CD8-positive, alpha-beta memory T cell (primary cell): ENCODE results near the gene NLRC5. TPM values are rescaled to one million over a fixed set of nuclear protein-coding genes. Genes with fewer than 3 reads are reported as not detected.

Source experiments
- CTCF ChIA-PET: fragments of 350-600 bp; sonication (Branson Sonifier 250); formaldehyde crosslinking; loops from one replicate; lab custom pipeline; 2021; ENCODE audit warnings: antibody characterized with exemption; lab: Charles Lee
- POLR2A ChIA-PET: fragments of 350-600 bp; sonication (Branson Sonifier 250); formaldehyde crosslinking; loops from one replicate; lab custom pipeline; 2021; ENCODE audit warnings: antibody characterized with exemption; lab: Charles Lee
- DNase-seq, 5 donors: peaks; one replicate each; pipeline versions ENCODE4 v3.0.0 to v3.0.0-alpha.2; 2020 to 2022; ENCODE audit warnings: mixed read lengths in 1 of 5
- H3K27ac ChIP-seq: one replicate; pipeline ENCODE4 v1.7.0; 2013; ENCODE audit warnings: low read depth, mild to moderate bottlenecking, low read length, moderate library complexity
- H3K27me3 ChIP-seq: 2 replicates; pipeline ENCODE4 v1.7.0; 2013; ENCODE audit warnings: low read length, mild to moderate bottlenecking; ENCODE audit not compliant: insufficient read depth, poor library complexity, severe bottlenecking
- H3K36me3 ChIP-seq: 2 replicates; pipeline ENCODE4 v1.7.0; 2013; ENCODE audit warnings: mild to moderate bottlenecking, low read length, moderate library complexity; ENCODE audit not compliant: insufficient read depth
- H3K4me1 ChIP-seq: 2 replicates; pipeline ENCODE4 v1.7.0; 2013; ENCODE audit warnings: mild to moderate bottlenecking, low read length, moderate library complexity; ENCODE audit not compliant: insufficient read depth
- H3K4me3 ChIP-seq: 2 replicates; pipeline ENCODE4 v1.7.0; 2013; ENCODE audit warnings: mild to moderate bottlenecking, low read length
- H3K9me3 ChIP-seq: 2 replicates; pipeline ENCODE4 v1.7.0; 2013; ENCODE audit warnings: mild to moderate bottlenecking, low read length
- H3K27ac Mint-ChIP-seq, 8 donors: one replicate each; pipeline ENCODE4 v1.8.0; 2020 to 2021; ENCODE audit warnings: mixed read lengths in 8 of 8, mild to moderate bottlenecking in 6 of 8, inconsistent platforms in 3 of 8, moderate library complexity in 3 of 8
- H3K27me3 Mint-ChIP-seq, 2 donors: one replicate each; pipeline ENCODE4 v1.8.0; 2020 to 2021; ENCODE audit warnings: mixed read lengths in 2 of 2, mild to moderate bottlenecking in 1 of 2, moderate library complexity in 1 of 2
- H3K36me3 Mint-ChIP-seq, 3 donors: one replicate each; pipeline ENCODE4 v1.8.0; 2020 to 2021; ENCODE audit warnings: mixed read lengths in 3 of 3, inconsistent platforms in 1 of 3, mild to moderate bottlenecking in 1 of 3
- H3K4me1 Mint-ChIP-seq, 3 donors: one replicate each; pipeline ENCODE4 v1.8.0; 2020 to 2021; ENCODE audit warnings: mixed read lengths in 3 of 3, inconsistent platforms in 1 of 3, mild to moderate bottlenecking in 1 of 3
- H3K4me3 Mint-ChIP-seq, 7 donors: one replicate each; pipeline ENCODE4 v1.8.0; 2020 to 2021; ENCODE audit warnings: mixed read lengths in 7 of 7, mild to moderate bottlenecking in 6 of 7, moderate library complexity in 4 of 7, inconsistent platforms in 2 of 7
- H3K9me3 Mint-ChIP-seq, 5 donors: one replicate each; pipeline ENCODE4 v1.8.0; 2020 to 2022; ENCODE audit warnings: mixed read lengths in 5 of 5, mild to moderate bottlenecking in 3 of 5, moderate library complexity in 2 of 5, inconsistent platforms in 1 of 5
- polyA plus RNA-seq: library from polyadenylated mRNA; unstranded; fragments of 300-500 nt; fragmentation: Illumina TruSeq; gene quantifications from one replicate; pipeline ENCODE4 v1.2.3, GENCODE V29; 2021
- total RNA-seq, 2 experiments: library from RNA; stranded (reverse); gene quantifications; one replicate each; pipeline ENCODE4 v1.2.3, GENCODE V29; 2021

Gene NLRC5
- total and polyA plus RNA-seq, 3 experiments from 2014 or later: 165 to 178 (median 173) TPM

- no peaks in the 10 kb centered on the region for H3K27me3 Mint-ChIP-seq
- CTCF ChIA-PET: interaction anchor here (0.7 to 3.5 kb wide), 45 partner anchors 8 to 333 kb away, joined by 3 to 23 read pairs (median 4); partner anchors contain the start of genes CPNE2, NLRC5, PSME3IP1 and RSPRY1
These were observed 95.0 kb downstream of the NLRC5 start for GRCh38 chr16:57084257-57084770.

GRCh38 chr16:57084996-57085395, 95.6 kb downstream of the NLRC5 start:
- Mint-ChIP-seq H3K4me3 (no peak overlapping the region), H3K27me3 (no peaks in the 10 kb centered on the region), H3K4me1 (peaks cover 12 to 16% (median 14%) of the 10 kb centered on the region in 3 donors), H3K27ac (peak overlapping the region in 4 of 8 donors; percentile 18 to 86 (median 32)), H3K9me3 (no peaks in the 10 kb centered on the region), H3K36me3 (peaks cover 0 to 36% (median 10%) of the 10 kb centered on the region in 3 donors)
- ChIA-PET CTCF (interaction anchor here (0.7 to 3.5 kb wide), 26 partner anchors 8 to 333 kb away, joined by 3 to 23 read pairs (median 4); partner anchors contain the start of genes CPNE2, NLRC5, PSME3IP1 and RSPRY1), POLR2A (interaction anchor here (1.5 kb wide), 1 partner anchor 101 kb away, joined by 4 read pairs; the partner anchor contains the start of genes PSME3IP1 and RSPRY1)
- H3K4me1 ChIP-seq: peaks cover 12% of the 10 kb centered on the region
- no peaks in the 10 kb centered on the region for H3K9me3 ChIP-seq
- no peak overlapping the region for H3K4me3 ChIP-seq
- no peak for DNase-seq
- H3K36me3 ChIP-seq: peaks cover 8% of the 10 kb centered on the region
- no peaks in the 10 kb centered on the region for H3K27me3 ChIP-seq
- H3K27ac ChIP-seq: no peak overlapping the region

More at GRCh38 chr16:57084257-57084770, 95.0 kb downstream of the NLRC5 start:
- DNase-seq: peak; percentile 63 to 85 (median 78)
- no peaks in the 10 kb centered on the region for H3K27me3 ChIP-seq
- H3K4me1 Mint-ChIP-seq: peaks cover 12 to 16% (median 14%) of the 10 kb centered on the region in 3 donors
- peaks cover 14% of the 10 kb centered on the region for H3K36me3 ChIP-seq
- peak overlapping the region; percentile 29 to 96 (median 85) for H3K27ac Mint-ChIP-seq
- peaks cover 12% of the 10 kb centered on the region for H3K4me1 ChIP-seq
- POLR2A ChIA-PET: interaction anchor here (1.5 to 1.6 kb wide), 2 partner anchors 8 to 102 kb away, joined by 4 to 6 read pairs; partner anchors contain the start of genes CPNE2, PSME3IP1 and RSPRY1
- peak overlapping the region; percentile 21 for H3K27ac ChIP-seq
- no peaks in the 10 kb centered on the region for H3K9me3 Mint-ChIP-seq
- H3K4me3 ChIP-seq: no peak overlapping the region
- no peaks in the 10 kb centered on the region for H3K9me3 ChIP-seq
- H3K4me3 Mint-ChIP-seq: peak overlapping the region in 2 of 7 donors; percentile 17 to 76
- H3K36me3 Mint-ChIP-seq: peaks cover 3 to 42% (median 16%) of the 10 kb centered on the region in 3 donors

GRCh38 chr16:57087003-57087402, 97.6 kb downstream of the NLRC5 start:
- H3K27me3 ChIP-seq: no peaks in the 10 kb centered on the region
- peak overlapping the region in 1 of 8 donors; percentile 82 for H3K27ac Mint-ChIP-seq

GRCh38 chr16:57089406-57089805, 100.0 kb downstream of the NLRC5 start:
- no peak overlapping the region for H3K4me3 ChIP-seq
- CTCF ChIA-PET: no interaction called here
- H3K27ac ChIP-seq: no peak overlapping the region
- no peaks in the 10 kb centered on the region for H3K9me3 ChIP-seq
- H3K4me1 ChIP-seq: peaks cover 10% of the 10 kb centered on the region
- Mint-ChIP-seq H3K36me3 (peaks cover 0 to 1% (median 0%) of the 10 kb centered on the region in 3 donors), H3K27me3 (no peaks in the 10 kb centered on the region), H3K27ac (peak overlapping the region in 1 of 8 donors; percentile 78), H3K4me3 (peak overlapping the region in 2 of 7 donors; percentile 7 to 48), H3K9me3 (no peaks in the 10 kb centered on the region), H3K4me1 (peaks cover 11 to 26% (median 12%) of the 10 kb centered on the region in 3 donors)
- H3K27me3 ChIP-seq: no peaks in the 10 kb centered on the region
- POLR2A ChIA-PET: interaction anchor here (0.5 kb wide), 1 partner anchor 29 kb away, joined by 8 read pairs; no protein-coding TSS in a partner anchor
- no peak for DNase-seq
- H3K36me3 ChIP-seq: no peaks in the 10 kb centered on the region

More at GRCh38 chr16:57087003-57087402, 97.6 kb downstream of the NLRC5 start:
- Histone ChIP-seq H3K27ac (no peak overlapping the region), H3K4me1 (peaks cover 16% of the 10 kb centered on the region), H3K36me3 (peaks cover 2% of the 10 kb centered on the region), H3K4me3 (no peak overlapping the region), H3K9me3 (no peaks in the 10 kb centered on the region)
- Mint-ChIP-seq H3K9me3 (no peaks in the 10 kb centered on the region), H3K27me3 (no peaks in the 10 kb centered on the region), H3K4me1 (peaks cover 14 to 25% (median 20%) of the 10 kb centered on the region in 3 donors), H3K36me3 (peaks cover 0 to 20% (median 10%) of the 10 kb centered on the region in 3 donors), H3K4me3 (peak overlapping the region in 1 of 7 donors; percentile 41)
- POLR2A ChIA-PET: no interaction called here
- no peak for DNase-seq
- CTCF ChIA-PET: interaction anchor here (1.2 kb wide), 2 partner anchors 122 to 123 kb away, joined by 3 read pairs; no protein-coding TSS in a partner anchor

GRCh38 chr16:57091200-57091974, 102.0 kb downstream of the NLRC5 start:
- H3K4me1 ChIP-seq: peaks cover 6% of the 10 kb centered on the region
- peak overlapping the region; percentile 43 for H3K27ac ChIP-seq
- no peaks in the 10 kb centered on the region for H3K9me3 ChIP-seq
- Mint-ChIP-seq H3K4me3 (peak overlapping the region; percentile 67 to 90 (median 78)), H3K9me3 (no peaks in the 10 kb centered on the region), H3K36me3 (peaks cover 0 to 1% (median 0%) of the 10 kb centered on the region in 3 donors), H3K27me3 (peaks cover 0 to 5% of the 10 kb centered on the region in 2 donors), H3K27ac (peak overlapping the region in 4 of 8 donors; percentile 10 to 93 (median 32)), H3K4me1 (peaks cover 4 to 20% (median 9%) of the 10 kb centered on the region in 3 donors)
- H3K4me3 ChIP-seq: no peak overlapping the region
- ChIA-PET POLR2A (interaction anchor here (0.6 to 1.6 kb wide), 4 partner anchors 10 to 705 kb away, joined by 3 to 4 read pairs (median 3); no protein-coding TSS in a partner anchor), CTCF (interaction anchor here (1.5 to 3.6 kb wide), 5 partner anchors 22 to 126 kb away, joined by 3 to 22 read pairs (median 10); partner anchors contain the start of genes PSME3IP1 and RSPRY1)
- no peaks in the 10 kb centered on the region for H3K36me3 ChIP-seq
- DNase-seq: no peak
- H3K27me3 ChIP-seq: no peaks in the 10 kb centered on the region

- H3K27ac Mint-ChIP-seq: peak within 1 kb of the TSS in 5 of 8 donors; percentile 10 to 93 (median 33)
- POLR2A ChIA-PET: interaction anchor here (0.6 to 1.8 kb wide), 8 partner anchors 9 to 706 kb away, joined by 3 to 7 read pairs (median 4); no protein-coding TSS in a partner anchor
- peaks cover 6% of the 10 kb centered on the region for H3K4me1 ChIP-seq
- CTCF ChIA-PET: interaction anchor here (0.7 to 3.6 kb wide), 26 partner anchors 8 to 128 kb away, joined by 3 to 22 read pairs (median 5); partner anchors contain the start of genes PSME3IP1 and RSPRY1
- peaks cover 4 to 20% (median 9%) of the 10 kb centered on the region in 3 donors for H3K4me1 Mint-ChIP-seq
- no peaks in the 10 kb centered on the region for H3K27me3 ChIP-seq
- H3K4me3 ChIP-seq: peak within 1 kb of the TSS; percentile 54
- peaks cover 0 to 5% of the 10 kb centered on the region in 2 donors for H3K27me3 Mint-ChIP-seq
- H3K9me3 Mint-ChIP-seq: no peaks in the 10 kb centered on the region
- peak within 1 kb of the TSS; percentile 43 for H3K27ac ChIP-seq
- DNase-seq: peak in 1 of 5 donors; percentile 21
- peaks cover 0 to 1% (median 0%) of the 10 kb centered on the region in 3 donors for H3K36me3 Mint-ChIP-seq
- H3K36me3 ChIP-seq: no peaks in the 10 kb centered on the region
- peak within 1 kb of the TSS; percentile 72 to 92 (median 82) for H3K4me3 Mint-ChIP-seq
- H3K9me3 ChIP-seq: no peaks in the 10 kb centered on the region
These were observed 102.8 kb downstream of the NLRC5 start, which contains the start of gene CPNE2 for GRCh38 chr16:57091975-57092785. CPNE2 (plus strand) TSS chr16:57092583; CDS start chr16:57110743, 18,160 bp downstream.
